OCI-LY7 (cell line): ENCODE data around the gene CFAP97.

Experiments used
- EZH2phosphoT487 ChIP-seq: fragments of 200-600 bp; sonication (generic); IDR thresholded peaks from 2 replicates; pipeline ENCODE4 v1.6.1; 2018; ENCODE audit warnings: low read depth, borderline replicate concordance, mild to moderate bottlenecking, mixed run types, antibody characterized with exemption, low read length, moderate library complexity, mixed read lengths
- TF ChIP-seq, protein P1 (sequence below): fragments of 200-600 bp; sonication (generic); conservative IDR thresholded peaks from 2 replicates; pipeline ENCODE4 v1.5.1; 2014; ENCODE audit warnings: mild to moderate bottlenecking, antibody characterized with exemption, low read length, moderate library complexity, mixed read lengths

DNA sequence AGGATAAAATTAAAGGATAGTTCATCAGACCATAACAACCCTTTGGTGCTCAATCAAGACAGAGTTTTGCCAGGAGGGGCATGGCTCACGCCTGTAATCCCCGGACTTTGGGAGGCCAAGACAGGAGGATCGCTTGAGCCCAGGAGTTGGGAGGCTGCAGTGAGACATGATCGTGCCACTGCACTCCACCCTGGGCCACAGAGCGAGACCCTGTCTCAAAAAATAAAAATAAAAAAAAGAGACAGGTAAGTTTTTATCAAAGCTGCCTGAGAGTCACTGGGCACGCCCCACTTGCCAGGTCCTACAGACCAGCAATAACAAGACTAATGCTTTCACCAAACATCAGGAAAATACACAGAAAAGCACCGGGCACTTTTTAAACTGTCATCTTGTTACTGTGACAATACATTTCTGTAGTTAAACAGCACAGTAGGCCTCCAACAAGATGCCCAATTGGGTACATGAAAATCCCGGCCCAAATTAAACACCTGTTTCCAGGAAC is 765 bp downstream of the CFAP97 start:
- TF ChIP-seq, protein P1, sequence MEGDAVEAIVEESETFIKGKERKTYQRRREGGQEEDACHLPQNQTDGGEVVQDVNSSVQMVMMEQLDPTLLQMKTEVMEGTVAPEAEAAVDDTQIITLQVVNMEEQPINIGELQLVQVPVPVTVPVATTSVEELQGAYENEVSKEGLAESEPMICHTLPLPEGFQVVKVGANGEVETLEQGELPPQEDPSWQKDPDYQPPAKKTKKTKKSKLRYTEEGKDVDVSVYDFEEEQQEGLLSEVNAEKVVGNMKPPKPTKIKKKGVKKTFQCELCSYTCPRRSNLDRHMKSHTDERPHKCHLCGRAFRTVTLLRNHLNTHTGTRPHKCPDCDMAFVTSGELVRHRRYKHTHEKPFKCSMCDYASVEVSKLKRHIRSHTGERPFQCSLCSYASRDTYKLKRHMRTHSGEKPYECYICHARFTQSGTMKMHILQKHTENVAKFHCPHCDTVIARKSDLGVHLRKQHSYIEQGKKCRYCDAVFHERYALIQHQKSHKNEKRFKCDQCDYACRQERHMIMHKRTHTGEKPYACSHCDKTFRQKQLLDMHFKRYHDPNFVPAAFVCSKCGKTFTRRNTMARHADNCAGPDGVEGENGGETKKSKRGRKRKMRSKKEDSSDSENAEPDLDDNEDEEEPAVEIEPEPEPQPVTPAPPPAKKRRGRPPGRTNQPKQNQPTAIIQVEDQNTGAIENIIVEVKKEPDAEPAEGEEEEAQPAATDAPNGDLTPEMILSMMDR = no peak
- no peak for TF ChIP-seq EZH2phosphoT487
